Left ventricle myocardium inferior (tissue), 1 donor: ENCODE measurements around the gene LCE2A. TPM values are rescaled to one million over a fixed set of nuclear protein-coding genes. Genes with fewer than 3 reads are reported as not detected.
"Not testable (repeated sequence)": the region's sequence is repeated elsewhere in the genome, so short reads cannot be mapped to it uniquely, and the experiment has no call there.

Experiments used
- DNase-seq: peaks from one replicate; pipeline ENCODE4 v3.0.0-alpha.2; 2020
- H3K27ac ChIP-seq: fragments of 200-600 bp; replicated peaks from 2 replicates; pipeline ENCODE4 v1.8.0; 2021
- H3K27me3 ChIP-seq: fragments of 200-600 bp; 2 replicates; pipeline ENCODE4 v1.8.0; 2021; ENCODE audit warnings: low read depth
- H3K36me3 ChIP-seq: fragments of 200-600 bp; 2 replicates; pipeline ENCODE4 v1.8.0; 2021
- H3K4me1 ChIP-seq: fragments of 200-600 bp; 2 replicates; pipeline ENCODE4 v1.8.0; 2021
- H3K4me3 ChIP-seq: fragments of 200-600 bp; 2 replicates; pipeline ENCODE4 v1.8.0; 2021; ENCODE audit warnings: mild to moderate bottlenecking, moderate library complexity
- H3K9me3 ChIP-seq: fragments of 200-600 bp; replicated peaks from 2 replicates; pipeline ENCODE4 v1.8.0; 2021
- intact Hi-C: fragments of 100-400 bp; cut with micrococcal nuclease; formaldehyde crosslinking; loops from one replicate; pipeline ENCODE4 v1.11.0; 2022
- total RNA-seq: library from RNA; stranded (reverse); fragmentation: NEBNext Ultra II Directional; extraction: Animal tissue kit (Norgen Biotek cat#: 25700); gene quantifications from one replicate; pipeline ENCODE4 v1.2.1, GENCODE V29; 2021
- TF ChIP-seq, protein P1 (sequence below): fragments of 200-600 bp; IDR thresholded peaks from 2 replicates; pipeline ENCODE4 v1.8.0; 2021; ENCODE audit warnings: antibody characterized with exemption, mild to moderate bottlenecking, borderline replicate concordance
- donor health status: DM: no; HTN: yes; CAD: no; lungs with severe emphysema.

Gene LCE2A
- total RNA-seq, 1 donor from 2014 or later, result not detected

DNA sequence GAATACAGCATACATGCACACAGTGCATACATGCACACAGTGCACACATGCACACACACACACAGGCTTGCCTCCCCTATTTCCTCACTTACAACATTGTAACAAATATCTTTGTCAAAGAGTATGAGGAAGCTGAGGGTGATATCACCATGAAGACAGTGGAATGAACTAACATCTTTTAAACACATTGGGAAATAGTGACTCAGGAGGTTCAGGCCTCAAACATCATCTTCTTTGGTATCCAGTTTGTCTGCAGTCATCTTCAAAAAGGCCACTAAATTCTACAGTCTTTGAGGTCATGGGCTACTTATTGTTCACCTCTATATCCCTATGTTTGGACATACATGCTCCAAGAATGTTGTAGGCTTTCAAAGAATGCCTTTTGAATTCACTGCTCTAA, 14.3 kb upstream of the LCE2A start:
- DNase-seq, result no peak
- no peaks in the 10 kb centered on the region for H3K9me3 ChIP-seq
- no peak overlapping the region for H3K4me3 ChIP-seq
- intact Hi-C loops, result no loop called here
- H3K4me1 ChIP-seq, result no peaks in the 10 kb centered on the region
- TF ChIP-seq, protein P1, sequence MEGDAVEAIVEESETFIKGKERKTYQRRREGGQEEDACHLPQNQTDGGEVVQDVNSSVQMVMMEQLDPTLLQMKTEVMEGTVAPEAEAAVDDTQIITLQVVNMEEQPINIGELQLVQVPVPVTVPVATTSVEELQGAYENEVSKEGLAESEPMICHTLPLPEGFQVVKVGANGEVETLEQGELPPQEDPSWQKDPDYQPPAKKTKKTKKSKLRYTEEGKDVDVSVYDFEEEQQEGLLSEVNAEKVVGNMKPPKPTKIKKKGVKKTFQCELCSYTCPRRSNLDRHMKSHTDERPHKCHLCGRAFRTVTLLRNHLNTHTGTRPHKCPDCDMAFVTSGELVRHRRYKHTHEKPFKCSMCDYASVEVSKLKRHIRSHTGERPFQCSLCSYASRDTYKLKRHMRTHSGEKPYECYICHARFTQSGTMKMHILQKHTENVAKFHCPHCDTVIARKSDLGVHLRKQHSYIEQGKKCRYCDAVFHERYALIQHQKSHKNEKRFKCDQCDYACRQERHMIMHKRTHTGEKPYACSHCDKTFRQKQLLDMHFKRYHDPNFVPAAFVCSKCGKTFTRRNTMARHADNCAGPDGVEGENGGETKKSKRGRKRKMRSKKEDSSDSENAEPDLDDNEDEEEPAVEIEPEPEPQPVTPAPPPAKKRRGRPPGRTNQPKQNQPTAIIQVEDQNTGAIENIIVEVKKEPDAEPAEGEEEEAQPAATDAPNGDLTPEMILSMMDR, result no peak
- no peaks in the 10 kb centered on the region for H3K36me3 ChIP-seq
- H3K27ac ChIP-seq, result no peak overlapping the region
- peaks cover 12% of the 10 kb centered on the region for H3K27me3 ChIP-seq

DNA sequence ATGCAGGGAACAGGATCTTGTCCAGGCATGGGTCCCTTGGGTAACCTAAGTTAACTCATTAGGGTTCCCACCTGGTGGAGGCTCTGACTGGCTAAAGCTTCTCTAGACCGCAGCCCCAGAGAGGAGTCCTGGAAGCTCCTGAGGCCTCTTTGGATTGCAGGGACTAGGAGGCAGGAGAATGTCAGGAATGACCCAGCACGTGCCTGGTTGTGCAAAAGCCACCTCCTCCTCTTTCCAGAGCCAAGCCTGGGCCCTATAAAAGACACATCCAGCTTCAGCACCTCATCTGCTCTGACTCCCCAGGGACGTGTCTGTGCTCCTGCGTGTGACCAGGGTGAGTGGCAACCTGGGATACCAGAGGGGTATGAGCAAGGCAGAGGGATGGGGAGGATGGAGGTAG, 12.3 kb upstream of the LCE2A start, which contains the start of gene LCE2B:
Gene LCE2B (plus strand): TSS at position 301 of the 400 bp plus-strand sequence. CDS start 721 bp downstream, outside the sequence.
- intact Hi-C loops, H3K27ac ChIP-seq, DNase-seq, H3K4me1 ChIP-seq, H3K4me3 ChIP-seq, H3K9me3 ChIP-seq, H3K36me3 ChIP-seq, H3K27me3 ChIP-seq: not testable (repeated sequence)

DNA sequence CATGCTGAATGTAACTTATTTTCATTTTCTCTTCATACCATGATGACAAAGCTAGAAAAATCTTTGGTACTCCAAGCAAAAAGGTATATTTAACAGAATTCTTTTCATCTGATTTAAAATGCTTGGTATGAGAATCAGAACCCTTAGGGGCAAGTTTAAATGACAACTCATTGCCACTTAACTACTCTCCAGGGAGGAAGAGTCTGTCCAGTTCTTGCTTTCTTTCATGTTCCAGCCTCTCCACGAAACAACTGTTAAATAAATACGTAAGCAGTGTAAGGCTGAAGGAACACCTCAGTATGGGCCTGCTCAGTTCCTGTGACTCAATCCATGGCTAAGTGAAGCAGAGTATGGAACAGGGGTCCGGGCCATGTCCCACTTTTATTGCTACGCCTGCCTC, 1.6 kb downstream of the LCE2A start:
- H3K4me3 ChIP-seq, result no peak overlapping the region
- TF ChIP-seq, protein P1, result no peak
- peaks cover 12% of the 10 kb centered on the region for H3K9me3 ChIP-seq
- H3K27me3 ChIP-seq, result no peaks in the 10 kb centered on the region
- no peaks in the 10 kb centered on the region for H3K4me1 ChIP-seq
- H3K36me3 ChIP-seq, result no peaks in the 10 kb centered on the region
- DNase-seq, result no peak
- H3K27ac ChIP-seq, result no peak overlapping the region
- intact Hi-C loops, result no loop called here

DNA sequence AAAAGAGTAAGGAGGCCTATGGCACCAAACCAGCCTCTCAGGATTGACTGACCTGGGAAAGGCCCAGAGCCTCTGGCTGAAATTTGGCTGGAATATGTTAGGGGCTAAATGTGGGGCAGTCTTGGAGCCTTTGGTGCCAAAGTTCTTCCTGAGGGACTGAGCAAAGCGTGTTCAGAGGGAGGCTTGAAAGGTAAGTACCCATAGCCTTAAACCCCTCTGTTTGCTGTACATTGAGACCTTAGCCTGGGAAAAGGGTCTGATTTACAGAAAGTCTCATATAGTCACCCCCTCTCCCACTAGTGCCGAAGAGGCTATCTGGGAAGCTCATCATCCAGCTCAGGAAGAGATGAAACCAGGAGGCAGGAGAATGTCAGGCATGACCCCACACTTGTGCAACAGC, 9.7 kb downstream of the LCE2A start, which contains the start of gene LCE4A:
Gene LCE4A (plus strand): TSS at position 301 of the 400 bp plus-strand sequence. CDS start 916 bp downstream, outside the sequence.
- no peak for DNase-seq
- H3K27ac ChIP-seq, result no peak within 1 kb of the TSS
- H3K27me3 ChIP-seq, result no peaks in the 10 kb centered on the region
- H3K9me3 ChIP-seq, result peaks cover 15% of the 10 kb centered on the region
- TF ChIP-seq, protein P1, result no peak
- H3K36me3 ChIP-seq, result no peaks in the 10 kb centered on the region
- H3K4me1 ChIP-seq, result no peaks in the 10 kb centered on the region
- no peak within 1 kb of the TSS for H3K4me3 ChIP-seq
- intact Hi-C loops, result no loop called here

DNA sequence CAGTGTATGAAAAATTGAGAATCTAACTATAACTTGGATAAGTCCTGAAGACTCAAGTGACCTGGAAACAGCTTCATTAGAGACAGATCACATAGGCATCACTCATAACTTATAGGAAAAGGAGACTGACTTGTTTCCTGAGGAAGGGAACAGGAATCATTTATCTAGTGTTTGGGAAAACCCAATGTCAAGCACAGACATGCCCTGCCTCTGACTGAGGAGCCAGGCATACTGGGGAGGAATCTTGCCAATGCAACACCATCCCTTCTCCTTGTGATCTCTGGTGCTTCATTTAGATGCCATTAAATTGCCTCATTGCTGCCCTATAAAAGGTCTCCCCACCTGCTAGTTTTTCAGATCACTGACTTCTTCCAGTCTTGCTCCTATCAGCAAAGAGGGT, 20.1 kb downstream of the LCE2A start:
- no peak for DNase-seq
- no peak overlapping the region for H3K4me3 ChIP-seq

DNA sequence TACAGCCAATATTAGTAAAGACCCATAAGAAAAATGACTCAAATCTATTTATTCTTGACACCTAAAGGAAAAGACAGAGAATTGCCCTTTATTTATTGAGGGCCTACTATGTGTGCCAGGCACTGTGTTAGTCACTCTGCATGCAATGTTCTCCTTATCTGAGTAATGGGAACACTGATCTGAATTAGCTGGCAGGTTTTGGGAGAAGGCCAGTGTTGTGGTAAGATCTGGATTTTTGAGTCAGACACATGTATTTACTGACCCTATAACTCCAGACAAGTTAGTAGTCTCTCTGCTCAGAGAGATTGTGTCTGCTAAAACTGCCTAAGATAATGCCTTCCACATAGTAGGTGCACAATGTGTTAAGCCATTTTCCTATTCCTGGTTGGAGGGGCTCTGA, 27.1 kb downstream of the LCE2A start:
- Histone ChIP-seq H3K4me1 (no peaks in the 10 kb centered on the region), H3K27ac (no peak overlapping the region), H3K36me3 (no peaks in the 10 kb centered on the region), H3K4me3 (no peak overlapping the region), H3K9me3 (no peaks in the 10 kb centered on the region), H3K27me3 (peaks cover 5% of the 10 kb centered on the region)
- intact Hi-C loops, result no loop called here
- DNase-seq, result no peak
- TF ChIP-seq, protein P1, result no peak

More for the DNA sequence above, 20.1 kb downstream of the LCE2A start:
- no peak overlapping the region for H3K27ac ChIP-seq
- H3K27me3 ChIP-seq, result no peaks in the 10 kb centered on the region
- intact Hi-C loops, result no loop called here
- H3K9me3 ChIP-seq, result peaks cover 10% of the 10 kb centered on the region
- H3K36me3 ChIP-seq, result no peaks in the 10 kb centered on the region
- TF ChIP-seq, protein P1, result no peak
- no peaks in the 10 kb centered on the region for H3K4me1 ChIP-seq
